GM21576 (cell line): ENCODE measurements around the gene BAIAP2L2.

Experiments used
- ATAC-seq: cut with Tn5 transposase; IDR thresholded peaks from one replicate; pipeline ENCODE4 v1.9.1; 2021; ENCODE audit warnings: mild to moderate bottlenecking, moderate library complexity; ENCODE audit not compliant: unreplicated experiment

BAIAP2L2 gene

DNA sequence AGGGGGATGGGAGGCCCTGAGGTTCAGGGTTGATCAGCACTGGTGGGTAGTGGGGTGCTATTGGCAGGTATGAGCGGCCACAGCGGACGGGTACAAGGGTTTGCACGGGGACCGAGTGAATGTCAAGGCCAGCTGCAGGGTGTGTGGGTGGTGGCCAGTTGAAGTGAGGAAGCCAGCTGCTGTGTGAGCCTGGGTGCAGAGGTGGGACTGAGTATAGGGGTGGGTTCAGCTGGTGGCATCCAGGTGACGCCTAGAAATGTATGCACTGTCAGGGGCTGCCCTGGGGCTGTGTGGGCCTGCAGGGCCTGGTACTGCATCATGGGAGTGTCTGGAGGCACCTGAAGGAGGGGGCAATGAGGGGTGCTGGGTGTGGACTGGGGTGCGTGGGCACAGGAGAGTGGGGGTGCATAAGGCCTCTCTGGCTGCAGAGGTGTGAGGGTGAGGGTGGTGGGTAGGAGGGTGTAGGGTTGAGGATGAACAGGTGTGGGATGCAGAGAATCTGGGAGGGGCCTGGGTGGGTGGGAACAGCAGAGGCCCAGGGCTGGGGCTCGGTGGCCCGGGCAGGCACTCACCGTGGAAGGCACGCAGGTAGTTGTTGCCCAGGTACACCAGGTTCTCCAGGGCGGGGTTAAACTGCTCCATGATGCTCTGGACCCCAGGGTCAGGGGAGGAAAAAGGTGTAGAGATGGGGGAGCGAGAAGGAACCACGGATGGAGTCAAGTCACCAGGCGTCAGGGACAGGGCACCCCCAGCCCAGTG is 1.7 kb downstream of the BAIAP2L2 start:
- no peak for ATAC-seq

DNA sequence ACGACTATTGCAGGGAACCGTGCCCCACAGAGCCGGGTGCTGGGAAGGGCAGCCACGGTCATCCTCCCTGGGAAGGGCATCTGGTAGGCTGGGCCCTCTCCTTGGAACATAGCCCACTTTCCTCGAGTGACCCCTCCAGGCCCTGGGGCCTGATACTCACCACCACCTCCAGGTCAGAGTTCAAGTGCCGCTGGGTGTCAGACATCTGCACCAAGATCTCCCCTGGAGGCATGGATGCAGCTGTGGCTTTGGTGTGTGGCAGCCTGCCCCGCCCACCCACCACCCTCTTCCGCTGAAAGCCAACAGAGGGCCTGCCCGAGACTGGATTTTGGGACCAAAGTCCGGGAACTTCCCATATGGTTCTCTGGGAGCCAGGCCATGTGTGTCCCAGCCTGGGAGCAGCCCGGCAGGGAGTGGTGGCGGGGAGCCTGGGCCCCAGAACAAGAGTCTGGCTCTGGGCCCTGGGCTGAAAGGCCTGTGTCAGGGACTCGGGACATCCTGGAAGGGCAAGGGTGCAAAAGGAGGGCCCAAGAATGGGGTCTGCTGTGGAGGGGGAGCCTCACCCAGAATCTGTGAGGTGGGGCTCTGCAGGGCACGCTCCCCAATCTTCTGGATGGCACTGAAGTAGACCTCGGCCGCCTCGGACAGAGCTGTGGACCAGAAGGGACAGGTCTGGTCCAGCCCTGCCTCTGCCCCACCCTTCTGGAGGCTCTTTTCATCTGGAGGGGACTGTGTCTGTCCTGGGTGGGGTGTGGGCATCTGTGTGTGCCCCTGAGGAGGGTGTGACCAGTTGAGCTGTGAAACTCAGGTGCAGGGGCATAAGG is 2.6 kb downstream of the BAIAP2L2 start:
- no peak for ATAC-seq

DNA sequence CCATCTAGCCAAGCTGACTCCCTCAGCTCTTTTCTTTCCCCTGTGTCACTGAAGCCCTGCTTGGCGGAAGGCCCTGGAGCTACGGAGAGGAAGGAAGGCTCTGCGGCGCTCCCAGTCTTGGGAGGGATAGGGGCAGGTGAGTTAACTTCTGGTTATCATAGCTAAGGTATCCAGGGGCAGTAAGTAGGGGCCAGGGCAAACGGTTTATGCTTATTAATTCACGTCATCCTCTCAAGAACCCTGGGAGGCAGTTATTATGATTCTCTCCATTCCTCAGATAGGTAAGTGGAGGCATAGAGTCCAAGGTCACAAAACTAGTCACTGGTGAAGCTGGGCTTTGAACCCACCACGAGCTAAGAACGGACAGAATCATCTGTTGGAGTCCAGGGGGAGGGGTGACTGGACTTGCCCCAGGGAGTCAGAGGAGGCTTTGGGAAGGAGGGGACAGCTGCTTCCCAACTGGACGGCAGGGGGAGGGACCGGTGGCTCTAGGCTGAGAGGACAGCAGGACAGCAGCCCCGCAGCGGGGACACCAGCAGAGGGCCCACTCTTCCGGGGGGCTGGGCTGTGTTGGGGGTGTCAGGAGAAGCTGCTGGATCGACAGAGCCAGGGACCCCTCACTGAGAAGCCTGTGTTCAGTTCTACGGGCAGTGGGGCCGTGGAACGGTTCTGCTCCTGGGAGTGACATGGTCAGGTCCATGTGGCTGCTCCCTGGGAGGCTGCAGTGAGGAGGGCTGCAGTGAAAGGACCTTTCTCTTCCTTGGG is 3.5 kb downstream of the BAIAP2L2 start:
- ATAC-seq: no peak

DNA sequence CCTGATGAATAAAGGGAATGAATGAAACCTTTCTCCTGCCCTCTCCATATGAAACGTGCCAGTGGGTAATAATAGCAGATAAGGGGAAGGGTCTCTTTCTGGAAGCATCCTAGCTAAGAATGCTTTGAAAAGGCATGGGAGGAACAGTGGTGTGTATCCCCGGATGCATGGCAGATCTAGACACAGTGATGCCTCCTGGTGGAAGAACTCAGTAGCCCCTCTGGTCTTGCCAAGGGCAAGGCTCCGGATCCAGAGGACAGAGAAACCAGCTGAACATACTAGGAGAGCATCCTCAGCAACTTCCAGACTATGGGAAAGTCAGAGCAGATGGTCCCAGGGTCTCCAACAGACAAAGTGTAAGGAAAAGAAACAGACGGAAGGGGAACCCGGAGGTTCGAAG is 6.4 kb downstream of the BAIAP2L2 start:
- ATAC-seq: no peak

DNA sequence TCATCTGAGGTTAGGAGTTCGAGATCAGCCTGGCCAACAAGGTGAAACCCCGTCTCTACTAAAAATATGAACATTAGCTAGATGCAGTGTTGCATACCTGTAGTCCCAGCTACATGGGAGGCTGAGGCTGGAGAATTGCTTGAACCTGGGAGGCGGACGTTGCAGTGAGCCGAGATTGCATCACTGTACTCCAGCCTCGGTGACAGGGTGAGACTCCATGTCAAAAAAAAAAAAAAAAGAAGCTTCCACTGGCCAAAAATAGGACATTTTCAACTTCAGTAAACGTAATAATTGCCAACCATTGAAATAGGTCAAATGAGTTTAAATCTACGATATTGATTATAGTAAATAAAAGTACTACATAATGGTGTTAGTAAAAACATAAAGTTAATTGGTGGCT is 6.8 kb downstream of the BAIAP2L2 start:
- ATAC-seq: no peak

DNA sequence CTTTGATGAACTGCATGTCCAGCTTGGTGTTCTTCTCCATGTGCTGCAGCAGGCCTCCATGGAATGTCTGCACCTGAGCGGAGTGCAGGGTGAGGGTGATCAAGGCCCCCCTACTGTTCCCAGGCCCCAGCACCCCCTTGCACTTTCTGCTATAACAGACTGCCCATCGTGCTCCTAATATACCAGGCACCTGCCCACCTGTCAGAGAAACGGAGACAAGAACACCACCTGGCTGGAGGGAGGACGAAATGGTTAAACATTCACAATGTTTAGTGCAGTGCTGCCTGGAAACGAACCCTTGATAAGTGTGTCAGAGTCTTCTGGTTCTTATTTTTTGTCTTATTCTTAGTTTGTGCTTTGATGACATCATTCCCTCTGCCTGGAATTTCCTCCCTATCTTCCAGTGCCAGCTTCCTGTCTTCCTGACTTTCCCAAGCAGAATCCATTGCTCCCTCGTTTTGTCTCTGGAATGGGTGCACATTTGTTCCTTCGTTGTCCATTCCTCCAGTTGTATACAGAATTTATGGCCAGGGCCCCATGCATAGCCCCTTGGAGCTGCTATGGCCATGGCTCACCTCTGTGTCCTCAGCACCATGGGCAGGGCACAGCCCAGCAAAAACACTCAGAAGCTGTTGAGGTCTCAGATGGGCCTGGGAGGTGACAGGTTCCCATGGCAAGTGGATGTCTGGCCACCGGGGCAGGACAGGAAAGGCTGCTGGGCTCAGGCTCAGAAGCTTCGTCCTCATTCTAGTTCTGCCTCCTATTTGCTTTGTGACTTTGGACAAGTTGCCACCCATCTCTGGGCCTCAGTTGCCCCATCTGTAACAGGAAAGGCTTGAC is 11.9 kb downstream of the BAIAP2L2 start:
- ATAC-seq: no peak

DNA sequence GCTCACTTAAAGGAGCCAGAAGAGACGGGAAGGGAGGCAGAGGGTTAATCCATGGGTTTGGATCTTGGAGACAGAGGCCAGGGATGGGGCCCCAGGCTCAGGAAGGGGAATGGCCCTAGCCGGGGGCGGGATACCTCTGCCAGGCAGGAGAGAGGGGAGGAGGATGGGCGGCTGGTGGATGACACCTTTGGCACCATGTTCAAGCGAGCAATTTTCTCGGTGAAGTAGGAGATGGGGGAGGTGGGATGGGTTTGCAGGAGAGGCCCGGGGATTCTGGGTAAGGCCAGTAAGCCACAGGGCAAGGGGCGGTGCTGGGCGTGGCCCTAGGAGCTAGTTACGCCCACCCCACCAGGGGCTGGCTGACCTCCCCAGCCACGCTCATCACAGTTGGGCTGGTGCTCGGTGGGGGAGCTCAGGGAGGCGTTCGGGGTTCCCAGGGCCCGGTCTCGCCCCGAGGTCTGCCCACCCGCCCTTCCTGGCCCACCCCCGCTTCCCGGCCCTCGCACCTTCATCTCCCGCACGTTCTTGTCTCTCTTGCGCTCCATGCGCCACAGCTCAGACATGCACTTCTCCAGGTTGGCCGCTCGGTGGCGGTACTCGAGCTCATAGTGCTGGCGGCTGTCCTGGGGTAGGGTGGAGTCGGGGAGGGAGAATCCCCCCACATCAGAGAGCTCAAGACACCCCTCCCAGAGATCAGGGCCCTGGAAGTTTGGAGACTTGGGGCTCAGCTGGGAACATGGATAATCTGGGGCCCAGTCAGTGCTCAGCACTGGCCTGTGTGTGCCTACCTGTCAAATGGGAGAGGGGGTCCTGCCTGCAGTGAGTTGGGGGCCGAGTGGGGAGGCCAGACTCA is 12.7 kb downstream of the BAIAP2L2 start:
- ATAC-seq: no peak

DNA sequence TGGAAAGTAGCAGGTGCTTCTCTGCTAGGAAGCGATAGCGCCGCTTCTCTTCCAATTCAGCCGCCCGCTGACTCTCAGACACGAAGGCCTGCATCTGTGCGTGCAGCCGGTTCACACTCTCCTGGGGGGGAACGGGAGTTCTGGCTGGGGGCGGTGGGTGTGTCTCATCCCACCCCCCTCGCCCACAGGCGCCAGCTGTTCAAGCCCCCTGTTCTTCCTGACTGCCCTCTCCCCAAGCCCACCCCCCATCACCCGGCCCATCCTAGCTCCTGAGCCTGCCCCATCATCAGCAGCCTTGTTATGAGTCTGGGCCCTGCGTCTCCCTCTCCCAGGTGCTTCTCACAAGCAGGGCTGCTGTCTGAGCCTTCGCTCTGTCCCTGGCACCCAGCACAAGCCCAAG is 13.4 kb downstream of the BAIAP2L2 start:
- no peak for ATAC-seq

DNA sequence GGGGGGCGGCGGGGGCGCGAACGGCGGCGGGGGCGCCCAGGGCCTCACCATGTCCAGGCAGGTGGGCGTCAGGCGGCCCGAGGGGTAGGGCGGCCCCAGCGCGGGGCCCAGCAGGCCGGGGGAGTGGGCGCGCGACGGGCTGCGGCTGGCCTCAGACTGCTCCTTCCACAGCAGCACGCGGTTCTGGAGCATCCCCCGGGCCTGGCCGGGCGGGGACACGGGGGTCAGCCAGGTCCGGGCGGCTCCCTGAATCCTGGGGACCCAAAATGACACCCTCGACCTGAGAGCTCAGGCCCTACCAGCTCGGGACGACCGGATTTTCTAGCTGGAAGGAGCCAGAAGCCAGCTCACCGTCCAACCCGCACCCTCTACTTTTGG is 21.0 kb downstream of the BAIAP2L2 start:
- no peak for ATAC-seq

DNA sequence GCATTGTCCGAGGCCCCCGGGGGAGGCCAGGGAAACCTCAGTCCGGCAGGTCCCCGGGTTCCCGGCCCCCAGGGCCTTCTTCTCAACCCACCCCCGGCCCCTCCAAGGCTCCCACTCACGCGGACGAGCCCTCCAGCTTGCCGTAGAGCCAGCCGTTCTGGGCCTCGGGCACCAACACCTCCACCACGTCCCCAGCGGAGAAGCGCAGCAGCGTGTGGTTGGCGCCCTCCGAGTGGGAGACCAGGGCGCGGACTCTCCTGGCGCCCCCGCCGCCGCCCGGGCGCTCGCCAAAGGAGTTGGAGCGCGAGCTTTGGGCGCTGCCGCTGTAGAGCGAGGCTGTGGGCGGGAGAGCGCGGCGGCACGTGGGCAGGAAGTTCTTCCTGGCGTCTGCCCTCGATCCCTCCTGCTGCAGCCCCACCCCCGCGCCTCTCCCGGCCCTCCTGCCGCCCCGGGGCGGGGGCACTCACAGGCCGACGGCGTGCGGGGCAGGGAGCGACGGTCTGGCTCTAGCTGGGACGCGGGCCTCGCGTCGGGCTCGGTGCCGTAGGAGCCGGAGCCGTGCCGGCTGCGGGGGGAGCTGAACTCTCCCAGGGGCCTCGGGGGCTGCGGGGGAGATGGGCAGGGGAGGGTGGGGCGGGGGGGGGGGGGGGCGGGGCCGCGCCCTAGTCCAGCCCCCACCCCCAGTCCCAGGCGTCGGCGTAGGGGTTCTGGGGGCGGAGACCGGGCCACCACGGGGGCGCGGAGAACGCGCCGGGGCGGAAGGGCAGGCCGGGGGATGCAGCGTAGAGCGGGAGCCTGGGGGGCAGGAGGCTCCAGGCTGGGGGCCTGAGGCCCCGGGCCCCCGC is 21.6 kb downstream of the BAIAP2L2 start:
- ATAC-seq: no peak

DNA sequence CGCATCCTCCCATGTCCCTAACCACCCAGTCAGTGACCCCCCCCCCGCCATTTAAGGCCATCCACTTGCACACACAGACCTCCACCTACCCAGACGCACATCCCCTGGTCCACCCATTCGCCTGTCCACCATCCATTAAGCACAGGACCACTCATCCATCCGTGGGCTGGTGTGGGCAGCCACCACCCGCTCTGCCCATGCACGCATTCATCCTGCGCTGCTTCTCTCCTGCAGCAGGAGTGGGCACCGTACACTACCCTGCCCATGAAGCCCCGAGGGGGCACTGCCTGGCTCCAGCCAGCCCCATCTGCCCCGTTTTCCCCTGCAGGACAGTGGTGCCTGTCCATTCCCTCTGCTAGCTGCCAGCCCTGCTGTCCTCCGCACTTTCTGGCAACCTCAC is 22.6 kb downstream of the BAIAP2L2 start:
- ATAC-seq: no peak

DNA sequence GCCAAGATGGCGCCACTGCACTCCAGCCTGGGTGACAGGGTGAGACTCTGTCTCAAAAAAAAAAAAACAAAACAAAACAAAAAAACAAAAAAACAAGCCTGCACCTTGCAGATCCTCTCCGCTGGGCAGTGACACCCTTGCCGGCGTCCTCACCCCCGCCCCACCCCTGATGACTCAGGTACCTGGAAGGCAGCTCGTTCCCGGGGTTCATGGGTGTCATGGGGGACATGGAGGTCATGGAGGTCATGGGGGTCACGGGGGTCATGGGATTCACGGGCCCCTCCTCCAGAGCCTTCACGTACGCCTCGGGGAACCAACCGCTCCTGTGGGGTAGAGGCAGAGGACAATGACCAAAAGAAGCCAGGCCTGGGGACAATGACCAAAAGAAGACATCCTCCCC is 23.5 kb downstream of the BAIAP2L2 start:
- no peak for ATAC-seq

DNA sequence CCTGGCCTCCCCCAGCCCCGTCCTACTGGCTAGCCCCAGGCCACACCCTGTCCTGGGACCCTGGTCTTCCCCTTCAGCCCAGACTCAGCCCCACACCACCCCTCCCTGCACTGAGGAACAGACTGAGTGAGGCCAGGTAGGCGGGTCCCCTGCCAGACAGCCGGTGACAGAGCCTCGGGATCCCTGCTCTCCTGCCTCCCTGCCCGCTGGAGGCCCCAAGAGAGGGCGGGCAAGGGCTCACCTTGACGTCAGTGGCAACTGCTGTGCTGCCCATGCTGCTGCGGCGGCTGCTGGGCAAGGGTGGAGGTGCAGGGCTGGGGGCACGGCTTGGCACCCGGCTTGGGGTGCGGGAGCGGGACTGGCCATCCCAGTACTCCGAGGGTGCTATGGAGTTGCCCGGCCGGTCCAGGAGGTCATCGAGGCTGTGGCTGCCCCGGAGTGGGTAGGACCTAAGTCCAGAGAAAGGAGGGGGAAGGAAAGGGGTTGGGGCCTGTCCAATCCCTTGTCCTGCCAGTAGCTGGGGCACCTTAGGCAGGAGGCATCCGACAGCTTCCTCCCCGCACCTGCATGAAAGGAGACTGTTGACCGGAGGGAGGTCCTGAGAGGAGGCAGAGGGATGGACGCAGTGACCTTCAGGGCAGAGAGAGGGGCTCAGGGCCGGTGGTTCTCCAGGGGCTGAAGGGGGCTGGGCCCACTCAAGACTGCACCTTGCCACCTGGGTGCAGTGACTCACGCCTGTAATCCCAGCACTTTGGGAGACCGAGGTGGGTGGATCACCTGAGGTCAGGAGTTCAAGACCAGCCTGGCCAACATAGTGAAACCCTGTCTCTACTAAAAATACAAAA is 24.3 kb downstream of the BAIAP2L2 start:
- no peak for ATAC-seq

DNA sequence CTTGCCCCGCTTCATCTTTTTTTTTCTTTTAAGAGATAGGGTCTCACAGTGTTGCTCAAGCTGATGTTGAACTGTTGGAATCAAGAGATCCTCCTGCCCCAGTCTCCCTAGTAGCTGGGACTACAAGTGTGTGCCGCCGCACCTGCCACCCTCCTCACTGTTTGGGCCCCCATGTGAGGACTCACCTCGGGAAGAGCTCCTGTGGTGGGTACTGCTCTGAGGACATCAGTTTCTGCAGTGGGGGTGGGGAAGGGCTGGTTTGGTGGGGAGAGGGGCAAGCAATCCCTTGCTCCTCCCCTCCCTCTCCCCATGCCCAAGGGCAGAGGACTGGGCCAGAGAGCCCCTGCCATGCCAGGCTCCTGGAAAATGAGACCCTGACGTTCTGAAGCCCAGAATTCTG is 25.0 kb downstream of the BAIAP2L2 start:
- ATAC-seq: no peak

DNA sequence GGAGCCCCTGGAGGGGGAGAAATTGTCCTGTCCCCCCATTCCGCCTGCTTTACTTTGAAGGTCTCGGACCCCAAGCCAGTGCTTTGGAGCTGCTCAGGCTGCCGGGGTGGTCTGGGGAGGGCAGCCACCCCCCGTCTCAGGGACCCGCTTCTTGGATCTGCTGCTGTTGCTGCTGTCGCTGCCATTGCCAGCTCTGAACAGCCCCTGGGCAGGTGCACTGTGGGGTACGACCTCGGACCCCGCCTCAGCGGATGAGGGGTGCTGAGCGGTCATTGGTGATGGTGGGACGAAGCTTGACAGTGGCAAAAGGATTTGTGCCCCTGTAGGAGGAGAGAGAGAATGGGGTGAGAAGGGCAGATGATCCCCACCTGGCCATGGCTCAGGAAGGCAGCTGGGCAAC is 25.4 kb downstream of the BAIAP2L2 start:
- no peak for ATAC-seq

DNA sequence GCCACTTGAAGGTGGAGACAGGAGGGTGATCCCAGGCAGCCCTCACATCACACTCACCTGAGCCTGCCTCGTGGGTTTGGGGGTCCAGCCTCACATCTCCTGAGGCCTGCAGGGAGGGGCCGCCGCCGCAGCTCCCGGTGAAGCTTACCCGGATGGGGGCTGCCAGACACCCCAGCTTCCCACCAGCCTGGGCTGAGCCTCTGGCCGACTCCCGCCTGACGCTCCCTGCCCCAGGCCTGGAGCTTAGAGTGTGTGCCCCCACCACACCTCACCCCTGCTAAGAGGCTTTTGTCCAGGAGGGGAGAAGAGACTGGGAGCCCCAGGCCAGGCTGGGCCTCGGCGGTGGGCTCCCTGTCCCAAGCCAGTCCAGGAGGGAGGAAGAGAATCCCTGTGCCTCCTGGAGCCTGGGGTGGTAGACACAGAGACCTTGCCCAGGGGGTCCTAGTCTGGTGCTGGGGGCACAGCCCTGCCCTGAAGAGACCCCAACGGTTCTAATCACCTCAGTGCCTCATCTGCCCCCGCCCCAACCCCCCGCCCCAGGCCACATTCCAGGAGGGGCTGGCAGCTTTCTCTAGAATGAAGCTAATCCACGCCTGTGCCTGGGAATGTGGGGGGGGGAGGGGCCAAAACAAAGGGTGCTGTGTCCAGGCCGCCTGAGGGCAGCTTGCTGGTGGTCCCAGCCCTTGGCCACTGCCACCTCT is 26.4 kb downstream of the BAIAP2L2 start, which contains the start of gene SLC16A8:
TSS of gene SLC16A8 (minus strand) at position 254 of the 701 bp plus-strand sequence. CDS start 1,311 bp downstream, outside the sequence.
- ATAC-seq: no peak

DNA sequence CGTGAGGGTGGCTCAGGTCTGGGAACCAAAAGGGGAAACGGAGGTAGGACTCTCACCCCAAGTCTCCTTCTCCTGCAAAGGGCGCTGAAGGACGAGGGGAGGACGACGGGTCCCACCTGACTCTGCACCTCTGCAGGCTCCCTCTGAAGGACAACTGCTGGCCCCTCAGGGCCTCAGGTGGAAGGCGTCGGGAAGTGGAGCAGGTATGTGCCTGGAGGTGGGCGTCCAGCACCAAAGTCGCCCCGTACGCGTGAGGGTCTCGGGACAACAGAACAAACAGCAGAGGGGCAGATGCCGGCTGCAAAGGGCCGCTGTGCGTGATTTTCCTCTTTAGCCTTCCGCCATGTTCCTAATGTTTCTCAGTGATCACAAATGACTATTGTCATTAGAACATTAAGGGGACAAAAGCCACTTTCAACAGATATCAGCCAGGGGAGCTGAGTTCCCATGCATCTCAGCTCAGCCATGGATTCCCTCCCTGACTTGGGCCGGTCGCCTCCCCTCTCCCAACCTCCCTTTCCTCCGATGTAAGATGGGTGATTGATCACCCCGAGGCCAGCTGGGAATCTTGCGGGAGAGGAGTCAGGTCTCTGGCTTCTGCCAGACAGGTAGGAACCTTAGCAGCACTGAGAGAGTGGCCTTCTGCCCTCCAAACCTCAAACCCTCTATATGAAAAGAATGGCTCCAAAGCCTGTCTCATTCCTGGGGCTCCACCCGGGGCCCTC is 27.3 kb downstream of the BAIAP2L2 start:
- no peak for ATAC-seq
